GM12872 (cell line): ENCODE data around the gene DLX4.

ENCODE experiments used
- TF ChIP-seq, protein P1 (sequence below): IDR thresholded peaks from 3 replicates; pipeline ENCODE4 v1.5.1; 2011; ENCODE audit warnings: low read depth, mild to moderate bottlenecking, low read length, moderate library complexity; ENCODE audit not compliant: insufficient read depth

Gene DLX4

DNA sequence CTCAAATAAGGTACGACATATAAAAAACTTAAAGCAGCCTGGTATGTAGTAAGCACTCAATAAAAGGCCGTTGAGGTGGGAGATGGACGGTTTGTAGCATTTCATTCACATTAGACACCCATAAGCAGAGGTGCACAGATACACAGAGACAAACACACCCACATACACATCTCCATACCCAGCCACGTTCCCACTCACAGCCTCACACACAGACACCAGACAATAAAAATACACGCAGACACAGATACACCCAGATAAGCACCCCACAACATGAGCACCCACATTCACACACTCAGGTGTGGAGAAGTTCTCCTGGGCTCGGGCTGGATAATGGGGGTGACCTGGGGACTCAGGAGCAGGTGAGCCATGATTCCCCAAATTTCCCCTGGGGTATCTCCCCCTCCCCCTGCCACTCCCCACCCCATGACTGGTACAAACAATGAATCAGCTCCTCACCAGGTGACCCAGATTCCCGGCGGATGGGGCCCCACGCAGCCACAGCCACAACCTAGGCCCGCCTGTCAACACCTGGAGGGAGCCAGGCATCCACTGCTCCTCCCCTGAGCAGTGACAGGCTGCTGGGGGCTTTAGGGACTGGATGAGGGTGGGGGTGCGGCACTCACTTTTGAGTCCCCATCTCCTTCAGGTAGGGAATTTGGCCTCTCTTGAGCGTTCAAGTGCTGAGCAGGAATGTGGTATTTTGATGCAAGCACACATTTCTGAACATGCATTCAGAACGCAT lies 23.4 kb downstream of the DLX4 start:
- TF ChIP-seq, protein P1, sequence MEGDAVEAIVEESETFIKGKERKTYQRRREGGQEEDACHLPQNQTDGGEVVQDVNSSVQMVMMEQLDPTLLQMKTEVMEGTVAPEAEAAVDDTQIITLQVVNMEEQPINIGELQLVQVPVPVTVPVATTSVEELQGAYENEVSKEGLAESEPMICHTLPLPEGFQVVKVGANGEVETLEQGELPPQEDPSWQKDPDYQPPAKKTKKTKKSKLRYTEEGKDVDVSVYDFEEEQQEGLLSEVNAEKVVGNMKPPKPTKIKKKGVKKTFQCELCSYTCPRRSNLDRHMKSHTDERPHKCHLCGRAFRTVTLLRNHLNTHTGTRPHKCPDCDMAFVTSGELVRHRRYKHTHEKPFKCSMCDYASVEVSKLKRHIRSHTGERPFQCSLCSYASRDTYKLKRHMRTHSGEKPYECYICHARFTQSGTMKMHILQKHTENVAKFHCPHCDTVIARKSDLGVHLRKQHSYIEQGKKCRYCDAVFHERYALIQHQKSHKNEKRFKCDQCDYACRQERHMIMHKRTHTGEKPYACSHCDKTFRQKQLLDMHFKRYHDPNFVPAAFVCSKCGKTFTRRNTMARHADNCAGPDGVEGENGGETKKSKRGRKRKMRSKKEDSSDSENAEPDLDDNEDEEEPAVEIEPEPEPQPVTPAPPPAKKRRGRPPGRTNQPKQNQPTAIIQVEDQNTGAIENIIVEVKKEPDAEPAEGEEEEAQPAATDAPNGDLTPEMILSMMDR, result no peak

DNA sequence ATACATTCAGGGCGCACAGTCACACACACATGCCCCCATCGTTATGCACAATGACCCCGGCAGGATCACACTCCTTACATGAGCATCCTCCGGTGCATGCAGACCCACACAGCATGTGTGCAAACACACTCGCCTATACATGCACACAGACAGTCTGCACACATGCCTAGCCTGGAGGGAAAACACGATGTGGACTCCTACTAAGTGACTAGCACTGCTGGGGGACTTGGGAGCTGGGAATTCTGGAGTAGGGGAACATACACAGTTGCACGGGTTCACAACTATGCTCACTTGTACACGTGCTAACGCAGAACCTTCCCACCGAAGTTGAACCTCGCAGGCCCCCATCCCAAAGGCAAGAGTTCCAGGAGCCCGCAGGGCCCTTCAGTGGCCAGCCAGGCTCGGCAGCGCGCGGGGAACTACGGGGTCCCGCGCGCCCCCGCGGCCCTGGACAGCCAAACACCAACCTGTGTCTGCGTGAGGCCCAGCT lies 24.0 kb downstream of the DLX4 start:
- TF ChIP-seq, protein P1, result no peak

DNA sequence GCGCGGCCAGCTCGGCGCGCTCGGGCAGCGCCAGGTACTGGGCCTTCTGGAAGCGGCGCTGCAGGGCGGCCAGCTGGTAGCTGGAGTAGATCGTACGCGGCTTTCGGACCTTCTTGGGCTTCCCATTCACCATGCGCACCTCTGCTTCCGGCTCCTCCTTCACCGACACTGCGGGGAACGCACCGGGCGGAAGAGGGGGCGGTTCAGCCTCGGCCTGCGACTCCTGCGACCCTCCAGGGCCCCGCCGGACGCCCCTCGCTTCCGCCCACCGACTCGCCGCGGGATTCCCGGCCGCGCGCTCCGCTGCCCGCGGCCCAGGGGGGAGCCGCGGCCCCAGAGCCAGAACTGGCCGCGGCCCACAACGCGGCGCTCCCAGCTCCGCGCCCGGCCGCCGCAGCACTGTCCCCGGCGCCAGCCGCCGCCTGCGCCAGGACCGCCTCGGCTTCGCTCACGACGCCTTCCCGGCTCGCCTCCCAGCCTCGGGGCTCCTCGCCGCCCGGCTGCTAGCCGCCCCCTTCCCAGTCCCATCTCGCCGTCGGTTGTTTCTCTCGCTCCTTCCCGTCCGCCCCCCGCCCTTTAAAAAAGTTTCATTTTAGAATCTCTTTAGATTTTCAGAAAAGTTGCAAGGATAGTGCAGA lies 24.6 kb downstream of the DLX4 start:
- TF ChIP-seq, protein P1, result no peak

DNA sequence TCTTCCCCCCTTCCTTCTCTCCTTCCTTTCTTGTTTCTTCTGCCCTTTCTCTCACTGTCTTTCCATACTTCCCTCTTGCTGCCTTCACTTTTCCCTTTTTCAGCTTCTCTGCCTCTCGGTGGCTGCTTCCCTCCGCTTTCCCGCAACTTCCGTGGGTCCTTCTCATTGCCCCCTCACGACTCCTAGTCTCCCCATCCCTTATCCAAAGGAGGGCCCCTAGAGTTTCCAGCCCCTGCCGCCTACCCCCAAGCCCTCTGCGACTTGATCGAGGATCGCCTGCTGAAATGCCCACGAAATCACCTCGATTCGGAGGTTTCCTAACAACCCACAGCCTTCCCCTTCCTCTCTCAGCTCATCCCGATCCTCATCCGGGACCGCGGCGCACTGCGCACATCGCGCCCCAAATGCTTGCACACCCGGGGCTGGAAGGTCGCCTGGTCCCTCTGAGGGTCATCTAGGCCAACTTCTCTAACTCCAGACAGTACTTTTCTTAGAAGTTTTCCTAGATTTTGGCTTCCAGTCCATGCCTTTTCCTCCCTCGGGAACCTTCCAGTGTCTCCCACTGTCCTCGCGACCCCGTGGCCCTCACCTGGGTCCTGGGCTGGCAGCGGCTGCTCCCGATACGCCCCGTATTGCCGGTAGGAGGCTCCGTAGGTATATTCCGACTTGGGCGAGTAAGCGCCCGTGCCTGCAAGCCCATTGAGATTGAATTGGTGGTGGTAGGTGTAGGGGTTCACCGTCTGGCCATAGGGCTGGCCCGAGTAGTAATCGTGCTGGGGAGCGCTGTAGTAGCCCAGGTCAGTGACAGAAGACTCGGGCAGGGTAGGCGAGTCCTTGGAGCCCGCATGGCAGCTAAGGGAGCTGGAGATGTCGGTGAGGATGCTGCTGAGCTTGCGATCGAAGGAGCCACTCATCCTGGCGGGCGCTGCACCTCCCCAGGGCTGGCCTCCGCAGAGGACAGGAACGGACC lies 25.4 kb downstream of the DLX4 start:
- TF ChIP-seq, protein P1, result no peak

DNA sequence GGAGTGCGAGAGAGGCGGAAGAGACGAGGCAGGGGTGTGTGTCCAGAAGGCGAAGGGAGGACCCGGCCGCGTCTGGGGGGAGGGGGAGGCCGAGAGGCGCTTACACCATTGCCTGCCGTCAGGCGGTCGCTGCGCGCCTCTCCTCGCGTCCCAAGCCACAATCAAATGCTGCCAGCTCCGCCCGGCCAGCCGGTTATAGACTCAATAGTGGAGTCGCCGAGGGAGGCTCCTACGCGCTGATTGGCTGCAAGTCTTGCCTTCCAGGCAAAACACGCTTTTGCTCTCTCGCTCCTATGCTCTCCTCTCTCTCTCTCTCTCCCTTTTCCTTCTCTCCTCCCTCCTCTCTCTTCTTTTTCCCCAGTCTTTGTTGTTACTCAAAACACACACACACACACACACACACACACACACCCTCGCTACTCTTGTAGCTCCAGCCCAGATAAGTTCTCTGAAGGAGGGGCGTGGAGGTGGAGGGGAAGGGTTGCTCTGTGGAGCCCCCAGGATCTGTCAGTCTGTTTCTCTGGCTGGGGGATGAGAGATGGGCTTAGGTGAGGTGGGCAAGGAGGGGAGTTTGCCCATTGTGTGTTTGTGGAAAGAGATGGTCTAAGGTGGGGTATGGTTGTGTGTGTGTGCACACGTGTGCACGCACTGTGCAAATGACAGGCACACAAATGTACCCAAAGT lies 26.2 kb downstream of the DLX4 start, which contains the start of gene DLX3:
TSS of gene DLX3 (minus strand) at position 170 of the 684 bp plus-strand sequence. CDS start 226 bp downstream, outside the sequence.
- TF ChIP-seq, protein P1, result no peak

DNA sequence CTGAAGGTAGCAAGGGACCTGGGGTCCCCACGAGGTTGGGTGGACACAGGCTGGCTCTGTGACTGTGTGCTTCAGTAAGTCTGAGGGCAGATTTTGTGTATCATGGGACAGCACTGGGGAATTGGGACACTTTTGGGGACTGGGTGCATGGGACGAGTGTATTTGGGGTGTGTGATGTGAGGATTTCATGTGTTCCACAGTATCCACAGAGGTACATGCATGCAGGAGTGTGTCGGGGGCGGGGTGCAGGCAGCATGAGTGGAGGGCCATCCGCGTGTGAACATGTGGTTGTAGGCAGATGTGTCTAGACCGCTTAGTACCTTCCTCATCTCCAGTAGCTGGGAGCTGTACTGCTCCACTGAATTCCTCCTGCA lies 27.1 kb downstream of the DLX4 start:
- TF ChIP-seq, protein P1, result no peak
